GM18861 (cell line): ENCODE measurements around the gene SETX.
A peak's percentile ranks its signal among the peaks of the same experiment; 100 is the strongest.
"Not testable (repeated sequence)": the region's sequence is repeated elsewhere in the genome, so short reads cannot be mapped to it uniquely, and the experiment has no call there.

ENCODE experiments used
- ATAC-seq: cut with Tn5 transposase; IDR thresholded peaks from one replicate; pipeline ENCODE4 v1.9.1; 2021; ENCODE audit not compliant: unreplicated experiment

SETX gene, protein sequence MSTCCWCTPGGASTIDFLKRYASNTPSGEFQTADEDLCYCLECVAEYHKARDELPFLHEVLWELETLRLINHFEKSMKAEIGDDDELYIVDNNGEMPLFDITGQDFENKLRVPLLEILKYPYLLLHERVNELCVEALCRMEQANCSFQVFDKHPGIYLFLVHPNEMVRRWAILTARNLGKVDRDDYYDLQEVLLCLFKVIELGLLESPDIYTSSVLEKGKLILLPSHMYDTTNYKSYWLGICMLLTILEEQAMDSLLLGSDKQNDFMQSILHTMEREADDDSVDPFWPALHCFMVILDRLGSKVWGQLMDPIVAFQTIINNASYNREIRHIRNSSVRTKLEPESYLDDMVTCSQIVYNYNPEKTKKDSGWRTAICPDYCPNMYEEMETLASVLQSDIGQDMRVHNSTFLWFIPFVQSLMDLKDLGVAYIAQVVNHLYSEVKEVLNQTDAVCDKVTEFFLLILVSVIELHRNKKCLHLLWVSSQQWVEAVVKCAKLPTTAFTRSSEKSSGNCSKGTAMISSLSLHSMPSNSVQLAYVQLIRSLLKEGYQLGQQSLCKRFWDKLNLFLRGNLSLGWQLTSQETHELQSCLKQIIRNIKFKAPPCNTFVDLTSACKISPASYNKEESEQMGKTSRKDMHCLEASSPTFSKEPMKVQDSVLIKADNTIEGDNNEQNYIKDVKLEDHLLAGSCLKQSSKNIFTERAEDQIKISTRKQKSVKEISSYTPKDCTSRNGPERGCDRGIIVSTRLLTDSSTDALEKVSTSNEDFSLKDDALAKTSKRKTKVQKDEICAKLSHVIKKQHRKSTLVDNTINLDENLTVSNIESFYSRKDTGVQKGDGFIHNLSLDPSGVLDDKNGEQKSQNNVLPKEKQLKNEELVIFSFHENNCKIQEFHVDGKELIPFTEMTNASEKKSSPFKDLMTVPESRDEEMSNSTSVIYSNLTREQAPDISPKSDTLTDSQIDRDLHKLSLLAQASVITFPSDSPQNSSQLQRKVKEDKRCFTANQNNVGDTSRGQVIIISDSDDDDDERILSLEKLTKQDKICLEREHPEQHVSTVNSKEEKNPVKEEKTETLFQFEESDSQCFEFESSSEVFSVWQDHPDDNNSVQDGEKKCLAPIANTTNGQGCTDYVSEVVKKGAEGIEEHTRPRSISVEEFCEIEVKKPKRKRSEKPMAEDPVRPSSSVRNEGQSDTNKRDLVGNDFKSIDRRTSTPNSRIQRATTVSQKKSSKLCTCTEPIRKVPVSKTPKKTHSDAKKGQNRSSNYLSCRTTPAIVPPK (N-terminal part only)

DNA sequence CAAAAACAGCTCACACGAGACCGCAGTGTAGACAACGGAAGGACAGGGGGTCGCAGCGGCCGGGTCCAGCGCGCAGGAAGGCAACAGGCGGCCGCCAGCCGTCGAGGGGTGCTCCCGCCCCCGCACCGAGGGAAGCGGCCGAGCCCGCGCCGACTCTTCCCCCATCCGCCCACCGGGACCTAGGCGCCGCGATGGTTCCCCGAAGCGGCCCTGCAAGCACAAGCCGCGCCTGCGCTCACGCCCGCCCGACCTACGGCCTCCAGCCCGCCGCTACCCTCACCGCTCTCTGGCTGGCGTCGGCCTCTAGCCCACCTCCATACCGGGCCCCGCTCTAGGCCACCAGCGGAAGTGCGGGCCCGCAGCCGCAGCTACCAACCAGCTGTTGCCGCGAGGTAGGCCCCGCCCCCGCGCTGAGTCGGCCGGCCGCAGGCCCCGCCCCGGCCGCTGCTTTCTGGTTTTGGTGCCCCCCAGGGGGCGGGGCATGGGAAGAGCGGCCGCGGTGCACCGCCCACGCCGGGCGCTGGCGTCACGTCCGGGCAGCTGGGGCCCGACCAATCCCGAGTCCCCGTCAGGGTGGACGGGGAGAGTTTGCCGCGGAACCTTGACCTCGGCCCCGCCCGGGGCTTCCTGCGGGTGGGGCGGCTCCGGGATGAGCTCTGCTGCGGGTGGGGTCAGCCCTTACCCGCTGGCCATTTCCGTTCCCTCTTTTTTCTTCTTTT is at the start of gene SETX:
SETX (minus strand) TSS at position 350 of the 719 bp plus-strand sequence. CDS start 5,558 bp downstream, outside the sequence.
- peak; percentile 81 for ATAC-seq

DNA sequence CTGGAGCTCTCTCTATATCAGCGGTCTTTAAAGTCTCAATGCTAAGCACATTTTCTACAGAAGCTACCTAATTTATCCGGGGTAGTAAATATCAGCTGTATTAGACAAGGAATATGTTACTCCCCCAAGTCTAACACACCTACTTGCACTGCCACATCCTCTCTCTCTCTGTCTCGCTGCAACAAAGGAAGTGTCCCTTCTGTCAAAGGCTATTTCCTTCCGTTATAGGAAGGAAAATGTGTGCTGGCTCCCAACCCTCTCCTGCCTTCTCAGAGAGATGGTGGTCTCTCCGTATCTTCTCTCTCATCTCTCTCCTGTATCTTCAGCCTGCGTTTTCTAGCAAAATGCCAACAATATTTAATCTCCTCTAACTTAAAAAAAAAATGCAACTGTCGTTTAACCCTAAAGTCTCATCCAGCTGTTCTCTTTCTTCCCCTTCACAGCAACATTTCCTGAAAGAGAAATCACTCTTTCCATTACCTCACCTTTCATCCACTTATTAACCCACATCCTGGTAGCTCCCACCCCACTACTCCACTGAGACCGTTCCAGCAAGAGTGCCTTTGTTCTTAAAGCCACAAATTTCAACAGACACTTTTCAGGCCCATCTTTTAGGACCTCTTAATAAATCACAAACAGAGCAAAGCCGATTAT is 49.6 kb upstream of the SETX start:
- no peak for ATAC-seq

- ATAC-seq, result no peak
Measured at GRCh38 chr9:132401824-132402223, 47.0 kb upstream of the SETX start.

DNA sequence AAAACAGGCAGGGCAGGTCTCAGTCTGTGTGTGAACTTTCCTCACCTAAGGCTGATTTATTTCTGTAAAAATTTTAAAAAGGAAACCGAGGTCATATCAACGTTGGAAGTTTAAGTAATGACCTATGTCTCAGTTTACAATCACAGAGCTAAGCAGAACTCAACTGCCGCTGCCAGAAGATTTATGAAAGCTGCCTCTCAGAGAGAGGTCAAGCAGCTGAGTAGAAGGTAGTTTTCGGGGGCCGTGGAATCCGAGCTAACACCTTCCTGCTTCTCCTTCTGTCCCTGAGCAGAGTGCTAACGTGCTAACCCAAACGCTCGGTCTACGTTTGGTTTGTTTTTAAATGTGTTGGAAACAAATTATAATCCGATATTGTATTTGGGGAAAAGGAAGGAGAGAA is 40.8 kb upstream of the SETX start:
- ATAC-seq, result no peak

DNA sequence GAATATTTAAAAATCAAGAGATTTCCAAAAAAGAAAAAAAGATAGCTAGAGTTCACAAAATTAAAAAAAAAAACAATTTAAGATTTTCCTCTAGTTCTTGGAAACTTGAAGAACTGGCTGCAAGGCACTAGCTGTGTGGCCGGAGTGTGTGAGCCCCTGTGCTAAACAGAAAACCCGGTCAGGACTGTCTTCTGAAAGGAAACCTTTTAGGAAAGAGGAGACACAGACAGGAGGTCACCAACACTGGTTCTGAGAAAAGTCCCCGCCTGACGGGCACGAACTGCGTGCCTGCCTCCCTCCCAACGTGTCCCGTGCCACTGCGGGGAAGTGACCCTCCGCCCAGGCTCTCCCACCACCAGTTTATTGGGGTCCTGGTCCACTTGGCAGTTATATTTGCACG is 36.7 kb upstream of the SETX start:
- ATAC-seq, result no peak

- ATAC-seq, result no peak
Measured at GRCh38 chr9:132390966-132391365, 36.2 kb upstream of the SETX start.

DNA sequence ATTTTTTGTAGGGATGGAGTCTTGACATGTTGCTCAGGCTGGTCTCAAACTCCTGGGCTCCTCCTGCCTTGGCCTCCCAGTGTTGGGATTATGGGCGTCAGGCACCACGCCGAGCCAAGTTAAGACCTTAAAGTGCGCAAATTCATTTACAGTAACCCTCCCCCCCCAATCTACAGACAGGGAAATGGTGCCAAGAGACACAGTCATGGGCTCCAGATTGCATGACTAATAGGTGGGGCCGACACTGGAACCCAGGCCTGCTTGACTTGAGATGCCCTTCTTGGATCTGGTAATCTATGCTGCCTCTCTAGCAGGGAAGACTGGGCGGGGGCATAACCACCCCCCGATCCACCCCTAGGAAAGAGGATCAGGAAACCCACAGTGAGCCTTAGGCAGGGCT is 32.3 kb upstream of the SETX start:
- no peak for ATAC-seq

DNA sequence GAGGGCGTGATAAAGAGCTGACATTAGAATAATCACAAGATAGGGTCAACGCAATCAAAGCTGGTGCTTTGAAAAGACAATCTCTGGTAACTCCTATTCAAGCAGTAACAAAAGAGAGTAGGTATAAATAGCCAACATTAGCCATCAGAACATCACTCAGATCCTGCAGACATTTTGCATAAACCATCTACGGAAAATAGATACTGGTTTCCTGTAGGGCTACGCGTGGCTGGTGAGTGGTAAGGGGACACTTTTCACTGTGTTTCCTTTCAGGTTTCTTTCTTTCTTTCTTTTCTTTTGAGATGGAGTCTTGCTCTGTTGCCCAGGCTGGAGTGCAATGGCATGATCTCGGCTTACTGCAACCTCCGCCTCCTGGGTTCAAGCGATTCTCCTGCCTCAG is 29.6 kb upstream of the SETX start:
- ATAC-seq, result peak; percentile 48

GRCh38 chr9:132383462-132383883 is 28.7 kb upstream of the SETX start:
- ATAC-seq, result no peak

GRCh38 chr9:132381966-132382541 is 27.3 kb upstream of the SETX start:
- peak; percentile 46 for ATAC-seq

DNA sequence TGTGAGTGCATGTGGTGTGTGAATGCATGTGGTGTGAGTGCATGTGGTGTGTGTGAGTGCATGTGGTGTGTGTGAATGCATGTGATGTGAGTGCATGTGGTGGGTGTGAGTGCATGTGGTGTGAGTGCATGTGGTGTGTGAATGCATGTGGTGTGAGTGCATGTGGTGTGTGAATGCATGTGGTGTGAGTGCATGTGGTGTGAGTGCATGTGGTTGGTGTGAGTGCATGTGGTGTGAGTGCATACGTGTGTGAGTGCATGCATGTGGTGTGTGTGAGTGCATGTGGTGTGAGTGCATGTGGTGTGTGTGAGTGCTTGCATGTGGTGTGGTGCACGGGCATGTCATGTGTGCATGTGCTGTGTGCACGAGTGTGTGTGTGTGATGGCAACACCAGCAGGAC is 23.6 kb upstream of the SETX start:
- not testable (repeated sequence) for ATAC-seq

- ATAC-seq, result not testable (repeated sequence)
Measured at GRCh38 chr9:132377769-132378168, 23.0 kb upstream of the SETX start.

- ATAC-seq, result no peak
Measured at GRCh38 chr9:132372177-132373095, 17.6 kb upstream of the SETX start.

GRCh38 chr9:132370592-132370991 is 15.8 kb upstream of the SETX start:
- ATAC-seq, result no peak

DNA sequence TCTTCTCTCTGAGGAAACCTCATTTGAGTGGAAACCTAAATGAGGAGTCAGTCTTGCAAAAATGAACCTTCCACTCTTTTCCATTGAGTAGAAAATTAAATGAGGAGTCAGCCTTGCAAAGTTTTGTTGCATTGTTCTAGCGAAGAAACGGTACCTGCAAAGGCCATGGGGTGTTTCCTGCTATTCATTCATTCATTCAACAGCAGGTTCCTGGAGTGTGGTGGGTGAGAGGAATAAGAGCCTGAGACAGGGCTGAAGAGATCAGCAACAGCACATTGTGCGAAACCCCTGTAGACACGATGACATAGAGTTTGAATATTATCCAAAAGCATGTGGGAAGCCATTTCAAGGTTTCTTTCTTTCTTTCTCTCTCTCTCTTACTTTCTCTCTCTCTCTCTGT is 14.6 kb upstream of the SETX start:
- ATAC-seq, result no peak

DNA sequence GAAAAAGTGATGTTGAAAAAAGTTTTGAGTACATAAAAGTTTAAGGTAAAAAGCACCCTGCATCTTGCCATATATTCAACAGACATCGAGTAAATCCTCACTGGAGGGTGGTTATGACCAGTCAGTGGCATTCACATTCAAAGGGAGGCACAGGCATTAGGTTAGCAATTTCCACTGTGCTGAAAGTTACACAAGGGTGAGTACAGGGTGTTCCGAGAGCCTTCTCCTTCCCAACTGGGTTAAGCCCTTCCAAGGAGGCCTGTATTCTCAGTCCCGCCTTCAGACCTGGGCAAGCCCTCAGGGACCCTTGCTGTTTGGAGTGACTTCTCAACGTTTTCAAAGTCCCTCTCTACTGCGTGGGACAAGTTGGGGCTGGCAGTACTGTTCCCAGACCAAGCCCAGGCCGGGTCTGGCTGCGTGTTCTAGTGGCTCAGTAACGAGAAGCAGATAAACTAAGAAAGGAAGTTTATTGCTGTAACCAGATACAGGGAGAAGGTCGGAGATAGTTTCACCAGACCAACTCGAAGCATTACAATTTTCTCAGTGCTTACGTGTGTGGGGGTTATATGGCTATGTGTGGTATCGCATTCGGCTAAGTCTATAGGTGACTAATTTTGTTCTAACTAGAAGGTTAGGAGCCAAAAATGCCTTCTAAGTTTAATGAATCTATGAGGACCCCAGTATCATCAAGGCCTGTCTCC is 13.0 kb upstream of the SETX start:
- ATAC-seq, result no peak

DNA sequence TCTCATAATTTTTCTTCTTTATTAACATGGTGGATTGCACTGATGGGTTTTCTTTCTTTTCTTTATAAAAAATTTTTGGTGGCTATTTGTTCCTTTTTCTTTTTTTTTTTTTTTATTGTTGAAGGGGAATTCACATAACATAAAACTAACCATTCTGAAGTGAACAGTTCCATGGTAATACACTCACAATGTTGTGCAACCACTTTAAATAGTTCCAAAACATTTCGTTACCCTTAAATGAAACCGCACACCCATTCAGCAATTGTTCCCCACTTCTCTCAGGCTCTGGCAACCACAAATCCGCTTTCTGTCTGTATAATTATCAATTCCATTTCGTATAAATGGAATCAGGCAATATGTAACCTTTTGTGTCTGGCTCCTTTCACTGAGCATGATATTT is 11.7 kb upstream of the SETX start:
- no peak for ATAC-seq

DNA sequence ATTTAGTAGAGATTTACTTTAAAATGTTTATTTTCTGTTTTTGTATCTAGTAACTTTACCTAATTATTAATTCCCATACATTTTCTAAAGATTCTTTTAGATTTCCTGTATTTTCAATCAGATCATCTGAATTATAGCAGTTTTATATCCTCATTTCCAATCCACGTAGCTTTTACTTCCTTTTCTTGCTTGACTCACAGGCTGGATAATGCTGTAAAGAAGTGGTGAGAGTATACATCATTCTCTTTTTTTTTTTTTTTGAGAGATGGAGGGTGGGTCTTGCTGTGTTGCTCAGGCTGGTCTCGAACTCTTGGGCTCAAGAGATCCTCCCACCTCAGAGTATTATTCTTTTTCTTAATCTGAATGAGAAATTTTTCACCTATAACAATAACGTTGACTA is 11.2 kb upstream of the SETX start:
- ATAC-seq, result no peak
